HL-60 (cell line): ENCODE results near the gene BPGM.

Experiments used
- CTCF ChIP-seq: IDR thresholded peaks from one replicate; pipeline ENCODE4 v1.5.1; 2011; ENCODE audit warnings: low read length, control low read depth, inconsistent platforms; ENCODE audit not compliant: insufficient read depth
- GABPA ChIP-seq: IDR thresholded peaks from 2 replicates; pipeline ENCODE4 v1.6.1; 2012; ENCODE audit warnings: low read depth
- POLR2AphosphoS5 ChIP-seq: IDR thresholded peaks from 2 replicates; pipeline ENCODE4 v1.6.1; 2012; ENCODE audit warnings: low read depth

- TF ChIP-seq POLR2AphosphoS5 (no peak), GABPA (no peak), CTCF (no peak)
Observed at GRCh38 chr7:134625550-134625949, 21.1 kb upstream of the BPGM start.
